Kidney (tissue), 14 donors: ENCODE results near the gene C10orf95. TPM values are rescaled to one million over a fixed set of nuclear protein-coding genes. Genes with fewer than 3 reads are reported as not detected.

ENCODE experiments used
- DNase-seq, 5 donors: peaks; one replicate each; pipeline ENCODE4 v3.0.0-alpha.2; 2013 to 2020
- FAIRE-seq: peaks from 2 replicates; lab custom pipeline; 2012; peaks lifted over from hg19 to GRCh38; lab: Jason Lieb, UNC
- H3K27ac ChIP-seq, 2 donors: one replicate each; pipeline ENCODE4 v1.7.0; 2013; ENCODE audit warnings: low read depth in 2 of 2, low read length in 2 of 2, inconsistent platforms in 1 of 2
- H3K27me3 ChIP-seq: one replicate; pipeline ENCODE4 v1.7.1; 2013; ENCODE audit warnings: low read length, inconsistent platforms; ENCODE audit not compliant: control insufficient read depth, insufficient read depth
- H3K36me3 ChIP-seq, 3 donors: one replicate each; pipeline versions ENCODE4 v1.7.0 to v1.7.1; 2013; ENCODE audit warnings: low read length in 3 of 3, control low read depth in 1 of 3, inconsistent platforms in 1 of 3; ENCODE audit not compliant: insufficient read depth in 3 of 3, control insufficient read depth in 2 of 3
- H3K4me1 ChIP-seq, 3 donors: one replicate each; pipeline versions ENCODE4 v1.7.0 to v1.7.1; 2013; ENCODE audit warnings: low read length in 3 of 3, inconsistent platforms in 1 of 3, low read depth in 1 of 3; ENCODE audit not compliant: control insufficient read depth in 2 of 3, insufficient read depth in 2 of 3
- H3K4me3 ChIP-seq, 3 donors: one replicate each; pipeline versions ENCODE4 v1.7.0 to v1.8.1; 2013; ENCODE audit warnings: low read length in 3 of 3, control low read depth in 1 of 3, inconsistent platforms in 1 of 3
- H3K9ac ChIP-seq, 3 donors: one replicate each; pipeline versions ENCODE4 v1.7.0 to v1.7.1; 2013; ENCODE audit warnings: low read length in 3 of 3, control low read depth in 1 of 3, inconsistent platforms in 1 of 3
- H3K9me3 ChIP-seq, 3 donors: one replicate each; pipeline versions ENCODE4 v1.7.0 to v1.7.1; 2013; ENCODE audit warnings: low read length in 3 of 3, control low read depth in 1 of 3, inconsistent platforms in 1 of 3; ENCODE audit not compliant: control insufficient read depth in 2 of 3, insufficient read depth in 1 of 3
- CTCF ChIP-seq: IDR thresholded peaks from 3 replicates; pipeline ENCODE4 v1.5.1; 2012; ENCODE audit warnings: mild to moderate bottlenecking, moderate library complexity, borderline replicate concordance; ENCODE audit not compliant: insufficient read depth; ENCODE audit errors: extremely low read depth
- intact Hi-C: fragments of 100-400 bp; cut with DNase I; formaldehyde crosslinking; loops from one replicate; pipeline ENCODE4 v1.11.1; 2022
- polyA plus RNA-seq: library from polyadenylated mRNA; stranded (reverse); fragments of 350-450 nt; fragmentation: Illumina TruSeq; extraction: RNeasy Lipid Tissue Mini Kit (QIAGEN cat#74804); gene quantifications from one replicate; pipeline ENCODE4 v1.2.3, GENCODE V29; 2014; ENCODE audit warnings: low read depth, low replicate concordance; ENCODE audit not compliant: insufficient read depth
- total RNA-seq: library from RNA; stranded (reverse); fragmentation: NEBNext Ultra II Directional; extraction: Animal tissue kit (Norgen Biotek cat#: 25700); gene quantifications from one replicate; pipeline ENCODE4 v1.2.1, GENCODE V29; 2021
- donor health status: control.
- donor health status: control.
- donor health status: control.
- donor health status: control.
- donor health status: control.
- donor health status: DM: yes; HTN: yes; CAD: no.
- donor health status: Normal renal cell carcinoma (clear cell type).

C10orf95 gene
- total and polyA plus RNA-seq, 2 donors from 2014 or later: 0.62 to 2.7 TPM

GRCh38 chr10:102435133-102435497 is 16.2 kb downstream of the C10orf95 start:
- Histone ChIP-seq H3K4me3 (no peak overlapping the region), H3K27me3 (no peaks in the 10 kb centered on the region), H3K4me1 (peaks cover 0 to 9% (median 6%) of the 10 kb centered on the region in 3 donors), H3K9ac (no peak overlapping the region), H3K36me3 (no peaks in the 10 kb centered on the region), H3K27ac (no peak overlapping the region), H3K9me3 (no peaks in the 10 kb centered on the region)
- no peak for FAIRE-seq
- intact Hi-C loops: no loop called here
- TF ChIP-seq CTCF: no peak
- no peak for DNase-seq

GRCh38 chr10:102434394-102435132 is 16.8 kb downstream of the C10orf95 start:
- Histone ChIP-seq H3K9ac (no peak overlapping the region), H3K27me3 (no peaks in the 10 kb centered on the region), H3K9me3 (no peaks in the 10 kb centered on the region), H3K27ac (peak overlapping the region in 1 of 2 donors; percentile 37), H3K36me3 (no peaks in the 10 kb centered on the region), H3K4me3 (no peak overlapping the region), H3K4me1 (peaks cover 0 to 9% (median 6%) of the 10 kb centered on the region in 3 donors)
- TF ChIP-seq CTCF: no peak
- intact Hi-C loops: no loop called here
- peak; percentile 48 to 76 (median 68) for DNase-seq
- FAIRE-seq: no peak

GRCh38 chr10:102433619-102434046 is 17.7 kb downstream of the C10orf95 start:
- H3K27me3 ChIP-seq: no peaks in the 10 kb centered on the region
- TF ChIP-seq CTCF: no peak
- H3K9me3 ChIP-seq: no peaks in the 10 kb centered on the region
- peak in 2 of 5 donors; percentile 64 to 65 for DNase-seq
- H3K4me1 ChIP-seq: peaks cover 0 to 9% (median 6%) of the 10 kb centered on the region in 3 donors
- H3K27ac ChIP-seq: no peak overlapping the region
- no peaks in the 10 kb centered on the region for H3K36me3 ChIP-seq
- no peak overlapping the region for H3K9ac ChIP-seq
- no peak overlapping the region for H3K4me3 ChIP-seq
- FAIRE-seq: no peak
- intact Hi-C loops: no loop called here
